CD4-positive, CD25-positive, alpha-beta regulatory T cell (primary cell): Measurements from ENCODE around the gene PLCB2. TPM values are rescaled to one million over a fixed set of nuclear protein-coding genes. Genes with fewer than 3 reads are reported as not detected.
A peak's percentile ranks its signal among the peaks of the same experiment; 100 is the strongest.

Source experiments
- ATAC-seq, 2 donors: fragments of 150-1000 bp; cut with Tn5 transposase; one replicate each; pipeline ENCODE4 v1.10.0; 2021; ENCODE audit warnings: low read depth in 2 of 2, moderate number of reproducible peaks in 2 of 2, moderate library complexity in 1 of 2
- DNase-seq, 3 donors: peaks; one replicate each; pipeline versions ENCODE4 v3.0.0 to v3.0.0-alpha.2; 2012 to 2022; ENCODE audit warnings: mixed read lengths in 1 of 3
- H3K27ac ChIP-seq: one replicate; pipeline ENCODE4 v1.7.0; 2013; ENCODE audit warnings: mild to moderate bottlenecking, low read length; ENCODE audit not compliant: insufficient read depth, poor library complexity, severe bottlenecking
- H3K27me3 ChIP-seq: one replicate; pipeline ENCODE4 v1.7.0; 2013; ENCODE audit warnings: low read length; ENCODE audit not compliant: control insufficient read depth, insufficient read depth
- H3K36me3 ChIP-seq: one replicate; pipeline ENCODE4 v1.7.0; 2013; ENCODE audit warnings: mild to moderate bottlenecking, low read length, moderate library complexity; ENCODE audit not compliant: control insufficient read depth, insufficient read depth
- H3K4me1 ChIP-seq: 2 replicates; pipeline ENCODE4 v1.7.0; 2013; ENCODE audit warnings: mild to moderate bottlenecking, low read length; ENCODE audit not compliant: insufficient read depth, control insufficient read depth, poor library complexity, severe bottlenecking
- H3K4me3 ChIP-seq: one replicate; pipeline ENCODE4 v1.7.0; 2013; ENCODE audit warnings: low read depth, mild to moderate bottlenecking, low read length, moderate library complexity
- H3K9me3 ChIP-seq, 2 experiments: 1 replicate in 1 of 2; 2 replicates in 1 of 2; pipeline ENCODE4 v1.7.0; 2013; ENCODE audit warnings: low read length in 2 of 2, mild to moderate bottlenecking in 1 of 2, moderate library complexity in 1 of 2; ENCODE audit not compliant: control insufficient read depth in 2 of 2
- H3K27ac Mint-ChIP-seq, 3 donors: one replicate each; pipeline ENCODE4 v1.8.0; 2020 to 2022; ENCODE audit warnings: mild to moderate bottlenecking in 3 of 3, mixed read lengths in 3 of 3, moderate library complexity in 2 of 3
- H3K27me3 Mint-ChIP-seq: one replicate; pipeline ENCODE4 v1.8.0; 2022; ENCODE audit warnings: mild to moderate bottlenecking, mixed read lengths
- H3K36me3 Mint-ChIP-seq: one replicate; pipeline ENCODE4 v1.8.0; 2020; ENCODE audit warnings: mixed read lengths
- H3K4me1 Mint-ChIP-seq, 4 donors: one replicate each; pipeline ENCODE4 v1.8.0; 2020 to 2022; ENCODE audit warnings: mixed read lengths in 4 of 4, mild to moderate bottlenecking in 1 of 4
- H3K4me3 Mint-ChIP-seq, 4 donors: one replicate each; pipeline ENCODE4 v1.8.0; 2020 to 2022; ENCODE audit warnings: mild to moderate bottlenecking in 4 of 4, mixed read lengths in 4 of 4, moderate library complexity in 3 of 4
- H3K9me3 Mint-ChIP-seq, 7 donors: one replicate each; pipeline ENCODE4 v1.8.0; 2020 to 2022; ENCODE audit warnings: mixed read lengths in 7 of 7, mild to moderate bottlenecking in 3 of 7, moderate library complexity in 2 of 7
- polyA plus RNA-seq, 4 donors: library from polyadenylated mRNA; unstranded; fragments of 300-500 nt; fragmentation: Illumina TruSeq; gene quantifications; one replicate each; pipeline ENCODE4 v1.2.3, GENCODE V29; 2021
- total RNA-seq: library from RNA; stranded (reverse); gene quantifications from one replicate; pipeline ENCODE4 v1.2.3, GENCODE V29; 2022

Gene PLCB2
- total and polyA plus RNA-seq, 5 donors from 2014 or later = 17.3 to 305 (median 21.3) TPM

GRCh38 chr15:40309344-40309862 lies 1.7 kb upstream of the PLCB2 start:
- H3K27ac ChIP-seq = peak overlapping the region; percentile 86
- no peaks in the 10 kb centered on the region for H3K9me3 ChIP-seq
- H3K27me3 Mint-ChIP-seq = peaks cover 4% of the 10 kb centered on the region
- H3K9me3 Mint-ChIP-seq = no peaks in the 10 kb centered on the region
- peaks cover 35% of the 10 kb centered on the region for H3K4me1 ChIP-seq
- H3K27ac Mint-ChIP-seq = peak overlapping the region; percentile 88 to 96 (median 94)
- peaks cover 3% of the 10 kb centered on the region for H3K27me3 ChIP-seq
- DNase-seq (no peak), ATAC-seq (no peak)
- peak overlapping the region; percentile 95 to 97 (median 96) for H3K4me3 Mint-ChIP-seq
- H3K36me3 ChIP-seq = no peaks in the 10 kb centered on the region
- H3K4me1 Mint-ChIP-seq = peaks cover 9 to 51% (median 33%) of the 10 kb centered on the region in 4 donors
- H3K4me3 ChIP-seq = peak overlapping the region; percentile 53
- H3K36me3 Mint-ChIP-seq = peaks cover 4% of the 10 kb centered on the region

DNA sequence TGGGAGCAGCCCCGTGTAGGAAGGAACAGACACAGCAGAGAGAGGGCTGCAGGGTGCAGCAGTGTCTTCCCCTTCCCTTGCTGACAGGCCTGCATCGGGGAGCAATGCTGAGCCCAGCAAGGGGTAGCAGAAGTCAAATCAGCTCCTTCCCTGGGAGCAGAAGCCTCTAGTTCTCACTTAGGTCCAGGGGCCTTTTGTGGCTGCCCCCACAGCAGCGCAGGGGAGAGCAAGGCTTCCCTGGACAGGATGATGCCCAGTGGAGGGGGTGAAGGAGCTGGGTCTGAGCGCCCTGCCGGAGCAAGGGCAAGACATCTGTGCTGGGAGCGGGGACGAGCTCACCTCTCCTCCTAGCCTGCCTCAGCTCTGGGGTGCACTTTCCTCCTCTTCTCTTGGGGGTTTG lies 827 bp downstream of the PLCB2 start:
- Mint-ChIP-seq H3K4me1 (peaks cover 9 to 61% (median 38%) of the 10 kb centered on the region in 4 donors), H3K27me3 (no peaks in the 10 kb centered on the region), H3K4me3 (peak overlapping the region; percentile 95 to 97 (median 96)), H3K27ac (peak overlapping the region; percentile 60 to 96 (median 81)), H3K9me3 (no peaks in the 10 kb centered on the region), H3K36me3 (peaks cover 19% of the 10 kb centered on the region)
- Histone ChIP-seq H3K4me3 (peak overlapping the region; percentile 93), H3K9me3 (no peaks in the 10 kb centered on the region), H3K36me3 (peaks cover 19% of the 10 kb centered on the region), H3K27me3 (no peaks in the 10 kb centered on the region), H3K27ac (no peak overlapping the region), H3K4me1 (peaks cover 35% of the 10 kb centered on the region)
- no peak for ATAC-seq
- DNase-seq = no peak

DNA sequence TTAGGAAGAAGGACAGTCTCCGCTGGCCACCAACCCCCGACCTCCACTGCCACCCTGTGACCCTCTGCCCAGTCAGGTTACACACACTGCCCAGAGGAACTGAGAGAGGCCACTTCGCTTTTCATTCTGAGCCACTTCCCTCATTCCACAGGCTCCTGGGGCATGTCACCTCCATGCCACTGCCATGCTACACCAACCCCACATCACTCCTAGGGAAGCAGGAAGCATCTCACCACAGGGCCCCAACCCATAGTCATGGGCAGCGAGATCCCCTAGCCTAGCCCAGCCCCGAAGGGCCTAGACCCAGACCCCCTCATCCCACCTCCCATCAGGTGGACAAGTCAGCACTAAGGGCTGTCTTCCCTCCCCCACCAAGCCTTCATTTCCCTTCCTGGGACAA lies 1.4 kb downstream of the PLCB2 start:
- Mint-ChIP-seq H3K27me3 (no peaks in the 10 kb centered on the region), H3K36me3 (peaks cover 22% of the 10 kb centered on the region), H3K27ac (peak overlapping the region; percentile 60 to 96 (median 81)), H3K4me3 (peak overlapping the region; percentile 95 to 97 (median 96)), H3K4me1 (peaks cover 9 to 61% (median 38%) of the 10 kb centered on the region in 4 donors), H3K9me3 (no peaks in the 10 kb centered on the region)
- no peak for DNase-seq
- Histone ChIP-seq H3K27me3 (no peaks in the 10 kb centered on the region), H3K4me3 (peak overlapping the region; percentile 93), H3K36me3 (peaks cover 24% of the 10 kb centered on the region), H3K4me1 (peaks cover 35% of the 10 kb centered on the region), H3K27ac (no peak overlapping the region), H3K9me3 (no peaks in the 10 kb centered on the region)
- no peak for ATAC-seq

DNA sequence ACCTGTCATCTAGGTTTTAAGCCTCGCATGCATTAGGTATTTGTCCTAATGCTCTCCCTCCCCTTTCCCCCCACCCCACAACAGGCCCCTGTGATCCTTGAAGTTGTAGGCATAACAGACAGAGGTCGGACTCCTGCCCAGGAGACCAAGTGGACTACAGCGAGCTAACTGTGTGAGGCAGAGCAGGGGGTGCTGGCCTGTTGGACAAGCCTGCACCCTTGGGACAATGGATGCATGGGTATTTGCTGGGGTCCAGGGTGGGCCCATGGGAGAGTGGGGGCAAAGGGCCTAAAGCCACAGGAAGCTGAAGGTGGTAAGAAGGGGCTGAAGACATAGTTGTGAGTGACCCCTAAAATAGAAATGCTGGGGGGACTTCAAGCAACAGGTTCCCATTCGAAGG lies 2.5 kb downstream of the PLCB2 start:
- Histone ChIP-seq H3K27ac (no peak overlapping the region), H3K4me1 (peaks cover 35% of the 10 kb centered on the region)
- H3K27ac Mint-ChIP-seq = peak overlapping the region in 1 of 3 donors; percentile 64

GRCh38 chr15:40303576-40303975 lies 4.2 kb downstream of the PLCB2 start:
- peak overlapping the region in 1 of 4 donors; percentile 65 for H3K4me3 Mint-ChIP-seq

More for the DNA sequence above, 2.5 kb downstream of the PLCB2 start:
- H3K27me3 Mint-ChIP-seq = no peaks in the 10 kb centered on the region
- DNase-seq (no peak), ATAC-seq (no peak)
- Histone ChIP-seq H3K9me3 (peaks cover 5% of the 10 kb centered on the region in 2 experiments), H3K27me3 (no peaks in the 10 kb centered on the region), H3K36me3 (peaks cover 35% of the 10 kb centered on the region), H3K4me3 (peak overlapping the region; percentile 93)
- H3K4me3 Mint-ChIP-seq = peak overlapping the region; percentile 41 to 96 (median 82)
- H3K9me3 Mint-ChIP-seq = peaks cover 0 to 4% (median 0%) of the 10 kb centered on the region in 7 donors
- H3K4me1 Mint-ChIP-seq = peaks cover 9 to 62% (median 39%) of the 10 kb centered on the region in 4 donors
- peaks cover 32% of the 10 kb centered on the region for H3K36me3 Mint-ChIP-seq

DNA sequence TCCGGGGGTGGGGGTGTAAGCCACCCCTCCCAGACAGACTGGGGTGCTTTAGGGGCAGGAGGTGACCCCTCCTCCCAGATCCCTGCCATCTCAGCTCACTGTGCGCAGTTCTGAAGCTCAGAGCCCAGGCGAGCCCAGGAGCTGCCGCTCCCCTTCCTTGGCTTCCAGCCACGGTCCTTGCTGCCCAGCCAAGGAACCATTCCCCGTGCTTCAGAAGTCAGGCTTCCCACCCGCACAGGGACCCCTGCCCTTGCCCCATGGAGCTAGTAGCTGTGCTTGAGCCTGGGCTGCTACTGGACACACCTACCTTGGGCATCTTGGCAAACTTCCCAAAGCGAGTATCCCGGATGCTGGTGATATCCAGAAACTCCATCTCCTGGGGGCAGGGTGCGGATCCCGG lies 4.8 kb downstream of the PLCB2 start:
- Histone ChIP-seq H3K36me3 (peaks cover 52% of the 10 kb centered on the region), H3K27ac (no peak overlapping the region)
- no peak overlapping the region for H3K4me3 Mint-ChIP-seq

More at GRCh38 chr15:40303576-40303975, 4.2 kb downstream of the PLCB2 start:
- H3K4me3 ChIP-seq = no peak overlapping the region
- Mint-ChIP-seq H3K27me3 (no peaks in the 10 kb centered on the region), H3K4me1 (peaks cover 5 to 45% (median 34%) of the 10 kb centered on the region in 4 donors), H3K9me3 (peaks cover 0 to 11% (median 0%) of the 10 kb centered on the region in 7 donors), H3K36me3 (peaks cover 45% of the 10 kb centered on the region), H3K27ac (peak overlapping the region in 1 of 3 donors; percentile 55)
- peaks cover 5% of the 10 kb centered on the region in 2 experiments for H3K9me3 ChIP-seq
- peaks cover 24% of the 10 kb centered on the region for H3K4me1 ChIP-seq
- no peak overlapping the region for H3K27ac ChIP-seq
- H3K27me3 ChIP-seq = no peaks in the 10 kb centered on the region
- ATAC-seq (no peak), DNase-seq (no peak)
- H3K36me3 ChIP-seq = peaks cover 46% of the 10 kb centered on the region

GRCh38 chr15:40302288-40302886 lies 5.3 kb downstream of the PLCB2 start:
- no peaks in the 10 kb centered on the region for H3K27me3 Mint-ChIP-seq
- no peak overlapping the region for H3K27ac ChIP-seq
- peaks cover 5 to 40% (median 31%) of the 10 kb centered on the region in 4 donors for H3K4me1 Mint-ChIP-seq
- ATAC-seq (no peak), DNase-seq (no peak)
- H3K4me3 Mint-ChIP-seq = no peak overlapping the region
- H3K4me1 ChIP-seq = peaks cover 22% of the 10 kb centered on the region
- H3K27me3 ChIP-seq = no peaks in the 10 kb centered on the region
- no peak overlapping the region for H3K4me3 ChIP-seq
- H3K9me3 ChIP-seq = peaks cover 5% of the 10 kb centered on the region in 2 experiments
- peaks cover 48% of the 10 kb centered on the region for H3K36me3 Mint-ChIP-seq
- peaks cover 58% of the 10 kb centered on the region for H3K36me3 ChIP-seq
- peaks cover 0 to 11% (median 0%) of the 10 kb centered on the region in 7 donors for H3K9me3 Mint-ChIP-seq
- H3K27ac Mint-ChIP-seq = no peak overlapping the region

More for the DNA sequence above, 4.8 kb downstream of the PLCB2 start:
- Histone ChIP-seq H3K4me3 (no peak overlapping the region), H3K4me1 (peaks cover 24% of the 10 kb centered on the region), H3K9me3 (peaks cover 5% of the 10 kb centered on the region in 2 experiments), H3K27me3 (no peaks in the 10 kb centered on the region)
- ATAC-seq (no peak), DNase-seq (no peak)
- Mint-ChIP-seq H3K36me3 (peaks cover 45% of the 10 kb centered on the region), H3K27me3 (no peaks in the 10 kb centered on the region), H3K9me3 (peaks cover 0 to 11% (median 0%) of the 10 kb centered on the region in 7 donors), H3K4me1 (peaks cover 5 to 42% (median 31%) of the 10 kb centered on the region in 4 donors), H3K27ac (peak overlapping the region in 1 of 3 donors; percentile 38)
